Activated CD8-positive, alpha-beta memory T cell treated with anti-CD3 and anti-CD28 coated beads for 48 hours (primary cell): ENCODE data around the gene RAD23A.
"Not testable (repeated sequence)": the region's sequence is repeated elsewhere in the genome, so short reads cannot be mapped to it uniquely, and the experiment has no call there.

Source experiments
- DNase-seq, 3 experiments: peaks; one replicate each; pipeline ENCODE4 v3.0.0-alpha.2; 2020; ENCODE audit warnings: low read depth in 2 of 3, low spot score in 2 of 3

The RAD23A gene

DNA sequence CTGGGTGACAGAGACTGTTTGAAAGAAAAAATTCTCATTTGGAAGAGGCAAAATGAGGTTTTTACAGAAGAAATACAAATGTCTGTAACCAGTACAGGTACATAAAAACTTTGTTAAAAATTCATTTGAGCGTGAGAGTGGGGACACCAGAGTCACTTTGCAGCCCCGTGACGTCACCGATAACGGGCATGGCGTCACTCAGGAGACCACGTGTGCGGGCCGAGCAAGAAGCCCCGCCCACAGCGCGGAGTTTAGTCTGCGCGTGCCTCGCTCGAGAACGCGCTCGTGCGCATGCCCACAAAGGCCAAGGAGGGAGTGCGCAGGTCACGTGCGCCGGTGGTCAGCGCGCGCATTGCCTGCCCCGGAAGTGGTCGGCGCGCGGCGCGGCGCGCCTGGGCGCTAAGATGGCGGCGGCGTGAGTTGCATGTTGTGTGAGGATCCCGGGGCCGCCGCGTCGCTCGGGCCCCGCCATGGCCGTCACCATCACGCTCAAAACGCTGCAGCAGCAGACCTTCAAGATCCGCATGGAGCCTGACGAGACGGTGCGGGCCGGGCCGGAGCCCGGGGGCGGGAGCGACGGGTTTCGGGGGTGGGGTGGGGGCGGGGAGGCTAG lies at the start of gene RAD23A:
RAD23A (plus strand) TSS at position 384 of the 613 bp plus-strand sequence; CDS start at position 471, 87 bp downstream.
- peak; percentile 97 to 98 (median 98) for DNase-seq

DNA sequence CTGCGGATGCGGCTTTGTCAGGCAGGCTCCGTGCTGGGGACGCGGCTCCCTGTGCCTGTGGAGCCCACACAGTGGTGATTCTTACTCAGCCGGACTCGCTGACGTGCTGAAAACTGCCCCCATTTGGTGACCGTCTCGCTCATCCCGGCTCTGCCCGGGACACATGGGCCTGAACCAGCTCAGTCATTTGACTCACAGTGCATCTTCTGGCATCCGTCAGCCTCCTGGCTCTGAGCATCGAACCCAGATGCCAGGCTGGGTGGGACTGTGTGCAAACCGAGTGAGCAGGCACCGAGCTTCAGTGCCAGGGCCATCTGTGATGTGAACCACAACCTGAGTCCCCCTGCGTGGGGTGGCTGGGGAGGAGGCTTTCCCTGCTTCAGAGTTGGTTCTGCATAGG lies 49.2 kb upstream of the RAD23A start:
- no peak for DNase-seq

DNA sequence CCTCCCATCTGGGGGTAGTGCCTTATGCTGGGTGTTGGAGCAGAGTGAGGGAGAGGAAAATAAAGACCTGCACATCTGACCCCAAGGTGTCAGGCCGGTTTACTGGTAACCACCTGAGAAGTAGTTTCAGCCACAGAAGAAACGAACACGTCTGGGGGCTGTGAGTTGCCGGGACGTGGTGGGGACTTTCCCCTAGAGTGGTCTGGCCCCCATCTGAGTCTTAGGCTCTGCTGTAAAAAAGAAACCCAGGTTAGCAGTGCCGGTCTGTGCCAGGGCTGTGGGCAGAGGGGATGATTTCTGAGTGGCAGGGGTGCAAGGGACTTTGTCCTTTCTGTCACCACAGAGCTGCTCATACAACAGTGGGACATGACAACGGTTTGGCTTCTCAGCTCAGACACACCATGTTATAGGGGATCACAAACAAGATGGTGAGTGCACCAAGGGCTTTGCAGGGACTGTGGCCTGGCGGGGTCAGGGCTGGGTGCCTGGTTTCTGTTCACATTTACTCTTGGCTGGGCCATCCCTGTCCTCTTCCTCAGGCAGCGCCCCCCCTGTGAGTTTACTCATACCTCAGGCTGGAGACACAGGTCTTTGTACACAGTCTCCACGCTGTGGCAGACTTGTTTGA lies 45.7 kb upstream of the RAD23A start:
- no peak for DNase-seq

DNA sequence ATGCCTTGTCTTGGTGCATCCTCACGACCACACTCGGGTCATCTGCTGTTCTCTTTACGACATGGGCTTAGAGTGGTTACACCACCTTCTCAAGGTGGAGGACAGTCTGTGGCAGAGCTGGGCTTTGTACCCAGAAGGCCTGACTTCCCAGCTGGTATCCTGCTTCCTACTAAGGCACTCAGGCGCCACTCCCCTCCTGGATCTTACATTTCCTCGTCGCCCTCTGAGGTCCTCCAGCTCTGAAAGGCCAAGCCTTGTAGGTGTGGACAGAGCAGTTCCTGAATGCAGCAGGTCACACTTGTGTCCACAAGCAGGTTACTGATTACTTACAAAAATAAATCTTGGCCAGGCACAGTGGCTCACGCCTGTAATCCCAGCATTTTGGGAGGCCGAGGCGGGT lies 38.5 kb upstream of the RAD23A start:
- no peak for DNase-seq

DNA sequence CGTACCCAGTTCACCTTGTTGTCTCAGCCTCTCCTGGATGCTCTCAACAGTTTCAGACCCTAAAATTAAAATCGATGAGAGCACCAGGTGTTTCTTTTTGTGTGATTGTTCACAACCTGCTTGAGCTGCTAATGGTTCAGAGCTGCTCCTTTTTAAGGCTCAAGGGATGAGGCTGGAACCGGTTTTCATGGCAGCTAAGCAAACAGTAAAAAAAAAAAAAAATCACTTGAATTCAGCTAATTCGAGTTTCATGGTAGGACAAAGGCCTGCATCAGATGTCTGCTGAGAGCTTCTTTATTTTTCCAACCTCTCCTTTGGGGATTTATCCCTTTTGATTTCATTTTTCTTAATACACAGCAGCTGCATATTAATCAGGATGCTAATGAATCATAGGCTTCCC lies 33.1 kb upstream of the RAD23A start:
- no peak for DNase-seq

DNA sequence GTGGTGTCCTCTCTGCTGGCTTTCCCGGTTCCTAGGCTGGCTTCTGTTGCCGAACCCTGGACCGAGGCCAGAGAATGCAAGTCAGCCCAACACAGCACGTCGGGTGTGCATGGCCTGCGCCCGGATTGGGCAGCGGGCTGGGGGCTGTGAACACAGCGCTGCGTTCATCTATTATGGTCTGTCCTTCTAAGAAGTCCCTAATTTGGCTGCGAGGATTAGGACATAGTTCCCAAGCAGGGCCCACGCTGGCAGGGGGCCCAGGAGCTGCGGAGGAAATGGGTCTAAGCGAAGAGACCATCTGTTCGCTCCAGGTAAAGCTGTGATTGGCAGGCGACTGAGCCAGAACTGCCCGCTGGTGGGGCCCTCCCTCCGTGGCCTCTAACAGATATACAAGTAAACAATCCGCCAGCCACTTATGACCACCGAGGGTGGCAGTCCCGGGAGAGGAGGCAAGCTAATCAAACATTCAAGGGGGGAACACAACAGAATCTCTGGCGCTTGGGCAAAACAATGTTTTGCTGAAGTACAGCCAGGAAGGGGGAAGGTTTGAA lies 32.6 kb upstream of the RAD23A start:
- no peak for DNase-seq

DNA sequence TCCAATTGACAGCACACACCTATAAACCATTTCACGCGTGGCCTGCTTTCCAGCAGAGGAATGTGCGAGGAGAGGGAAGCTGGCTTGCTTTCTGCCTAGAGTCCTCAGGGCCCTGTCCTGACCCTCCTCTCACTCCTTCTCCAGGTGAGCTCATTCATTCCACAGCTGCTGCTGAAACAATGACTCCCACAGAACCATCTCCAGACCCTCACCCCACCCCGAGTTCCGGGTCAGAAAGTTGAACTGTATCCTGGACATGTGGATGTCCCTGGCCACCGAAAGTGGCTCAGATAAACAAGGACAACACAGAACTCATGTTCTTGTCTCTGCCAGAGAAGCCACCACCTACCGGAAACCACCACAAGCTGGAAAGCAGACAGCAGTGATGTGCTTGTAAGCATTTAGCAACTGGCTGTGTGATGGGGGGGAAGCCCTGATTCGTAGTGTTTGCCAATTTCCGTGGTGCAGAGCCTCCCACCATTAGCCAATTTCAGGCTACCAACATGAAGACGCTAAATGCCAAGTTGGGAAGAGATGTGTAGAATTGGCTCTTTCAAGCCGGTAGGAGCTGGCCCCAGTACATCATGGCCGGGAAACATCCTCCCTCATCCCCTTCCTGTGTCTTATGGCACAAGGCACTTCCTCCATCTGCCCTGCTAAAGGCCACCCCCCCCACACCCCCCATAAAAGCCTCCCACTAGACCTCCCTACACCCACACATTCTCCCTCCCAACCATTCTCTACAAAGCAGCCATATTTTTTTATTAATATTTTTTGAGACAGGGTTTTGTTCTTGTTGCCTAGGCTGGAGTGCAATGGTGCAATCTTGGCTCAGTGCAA lies 31.6 kb upstream of the RAD23A start:
- DNase-seq, result no peak

DNA sequence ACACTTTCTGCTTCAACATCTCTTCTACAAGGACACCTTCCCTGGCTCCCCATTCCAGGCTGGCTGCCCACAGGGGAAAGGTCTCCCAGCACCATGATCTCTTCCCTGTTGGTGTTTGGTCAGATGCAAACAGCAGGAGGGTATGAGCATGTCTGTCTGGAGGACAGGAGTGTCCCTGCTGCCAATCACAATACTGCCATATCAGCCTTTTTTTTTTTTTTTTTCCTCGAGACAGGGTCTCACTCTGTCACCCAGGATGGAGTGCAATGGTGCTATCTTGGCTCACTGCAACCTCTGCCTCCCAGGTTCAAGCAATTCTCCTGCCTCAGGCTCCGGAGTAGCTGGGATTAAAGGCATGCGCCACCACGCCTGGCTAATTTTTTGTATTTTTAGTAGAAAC lies 29.8 kb upstream of the RAD23A start:
- DNase-seq, result not testable (repeated sequence)

DNA sequence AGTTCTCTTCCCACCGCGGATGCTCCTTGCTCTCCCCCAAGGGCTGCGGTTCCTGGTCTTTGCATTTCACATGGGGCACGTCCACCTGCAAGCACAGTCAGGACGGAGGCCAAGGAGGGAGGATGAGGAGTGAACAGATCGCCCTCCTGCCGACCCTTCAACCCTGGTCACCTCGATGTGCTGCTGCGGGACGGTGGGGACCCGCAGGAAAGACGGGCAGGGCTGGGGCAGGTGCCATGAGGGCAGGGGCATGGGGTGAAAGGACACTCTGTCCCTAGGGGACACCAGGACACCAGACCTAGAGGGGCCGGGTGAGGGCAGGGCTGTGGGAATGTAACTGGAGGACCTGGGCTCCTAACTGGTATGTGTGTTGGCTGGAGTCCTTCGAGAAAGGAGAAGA lies 27.4 kb upstream of the RAD23A start:
- DNase-seq, result no peak

DNA sequence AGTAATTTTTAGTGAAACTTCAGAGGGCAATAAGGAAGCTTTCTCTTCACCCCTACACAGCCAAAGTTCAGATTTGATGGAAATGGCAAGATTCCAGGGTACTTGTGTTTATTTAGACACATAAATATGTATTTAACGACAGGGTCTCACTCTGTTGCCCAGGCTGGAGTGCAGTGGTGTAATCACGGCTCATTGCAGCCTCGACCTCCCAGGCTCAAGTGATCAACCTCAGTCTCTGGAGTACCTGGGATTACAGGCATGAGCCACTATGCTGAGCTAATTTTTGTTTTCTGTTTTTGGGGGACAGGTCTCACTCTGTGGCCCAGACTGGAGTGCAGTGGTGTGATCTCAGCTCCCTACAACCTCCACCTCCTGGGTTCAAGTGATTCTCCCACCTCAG lies 24.6 kb upstream of the RAD23A start:
- DNase-seq, result no peak

DNA sequence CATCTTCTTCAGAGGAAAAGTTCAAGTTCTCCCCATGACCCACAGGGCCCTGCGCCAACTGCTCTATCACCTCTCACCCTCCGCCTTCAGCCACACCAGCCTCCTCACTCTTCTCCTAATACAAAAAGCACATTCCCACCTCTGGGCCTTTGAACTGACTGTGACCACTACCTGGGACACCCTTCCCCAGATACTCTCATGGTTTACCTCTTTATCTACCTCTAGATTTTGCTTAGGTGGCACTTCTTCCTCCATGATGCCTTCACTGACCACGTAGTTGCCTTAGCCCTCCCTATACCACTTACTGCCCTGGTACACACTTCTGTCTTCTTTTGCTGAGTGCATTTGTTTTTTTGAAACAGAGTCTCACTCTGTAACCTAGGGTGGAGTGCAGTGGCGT lies 22.7 kb upstream of the RAD23A start:
- no peak for DNase-seq

DNA sequence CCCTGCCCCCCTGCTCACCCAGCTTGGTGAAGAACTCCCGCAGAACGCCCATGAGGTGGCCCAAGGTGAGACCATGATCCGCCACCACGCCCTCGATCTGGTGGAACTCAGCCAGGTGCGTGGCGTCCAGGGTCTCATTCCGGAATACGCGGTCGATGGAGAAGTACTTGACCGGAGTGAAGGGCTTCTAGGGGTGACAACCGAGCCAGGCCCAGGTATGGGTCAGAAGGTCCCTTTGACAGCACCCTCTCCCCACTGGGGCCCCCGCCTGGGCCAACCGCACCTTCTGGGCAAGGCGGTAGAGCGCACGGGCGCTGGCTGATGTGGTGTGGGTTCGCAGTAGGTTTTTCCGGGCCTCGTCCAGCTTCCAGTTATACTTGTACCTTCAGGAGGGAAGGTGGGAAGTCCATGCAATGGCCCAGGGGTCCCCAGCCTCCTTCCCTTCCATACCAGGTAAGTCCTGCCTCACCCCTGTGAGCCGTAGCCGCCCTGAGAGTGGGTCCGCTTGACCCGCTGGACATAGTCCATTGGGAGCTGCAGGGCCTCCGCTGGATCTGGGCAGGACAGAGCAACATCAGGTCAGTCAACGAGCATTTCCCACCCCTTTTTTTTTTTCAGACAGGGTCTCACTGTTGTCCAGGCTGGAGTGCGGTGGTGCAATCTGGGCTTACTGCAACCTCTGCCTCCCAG lies 20.9 kb upstream of the RAD23A start:
- DNase-seq, result no peak

DNA sequence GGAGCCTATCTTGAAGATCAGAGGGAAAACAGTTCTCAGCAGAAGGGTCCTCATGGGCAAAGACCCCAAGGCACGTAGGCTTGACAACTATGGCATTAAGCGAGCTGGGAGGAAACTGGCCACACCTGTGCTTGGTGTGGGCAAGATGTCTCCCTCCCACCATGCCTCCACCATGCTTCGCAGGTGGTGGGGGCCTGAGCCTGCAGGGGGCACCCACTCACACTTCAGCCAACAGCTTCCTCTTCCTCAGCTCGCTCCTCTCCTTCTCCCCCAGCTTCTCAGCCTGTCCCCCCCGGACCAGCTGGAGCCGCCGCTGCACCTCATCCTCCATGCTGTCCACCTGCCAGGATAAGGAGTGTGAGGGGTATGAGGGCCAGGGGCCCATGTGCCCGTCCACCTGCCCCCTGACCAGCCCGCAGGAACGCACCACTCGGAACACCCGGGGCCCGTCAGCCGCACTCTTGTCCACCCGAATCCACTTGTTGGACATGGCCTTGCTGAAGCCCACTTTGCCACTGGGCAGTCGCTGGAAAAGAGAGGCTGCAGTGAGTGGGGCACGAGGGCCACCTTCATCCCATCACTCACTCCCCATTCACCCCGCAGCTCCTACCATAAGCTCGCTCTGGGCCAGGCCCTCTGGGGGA lies 15.5 kb upstream of the RAD23A start:
- no peak for DNase-seq

DNA sequence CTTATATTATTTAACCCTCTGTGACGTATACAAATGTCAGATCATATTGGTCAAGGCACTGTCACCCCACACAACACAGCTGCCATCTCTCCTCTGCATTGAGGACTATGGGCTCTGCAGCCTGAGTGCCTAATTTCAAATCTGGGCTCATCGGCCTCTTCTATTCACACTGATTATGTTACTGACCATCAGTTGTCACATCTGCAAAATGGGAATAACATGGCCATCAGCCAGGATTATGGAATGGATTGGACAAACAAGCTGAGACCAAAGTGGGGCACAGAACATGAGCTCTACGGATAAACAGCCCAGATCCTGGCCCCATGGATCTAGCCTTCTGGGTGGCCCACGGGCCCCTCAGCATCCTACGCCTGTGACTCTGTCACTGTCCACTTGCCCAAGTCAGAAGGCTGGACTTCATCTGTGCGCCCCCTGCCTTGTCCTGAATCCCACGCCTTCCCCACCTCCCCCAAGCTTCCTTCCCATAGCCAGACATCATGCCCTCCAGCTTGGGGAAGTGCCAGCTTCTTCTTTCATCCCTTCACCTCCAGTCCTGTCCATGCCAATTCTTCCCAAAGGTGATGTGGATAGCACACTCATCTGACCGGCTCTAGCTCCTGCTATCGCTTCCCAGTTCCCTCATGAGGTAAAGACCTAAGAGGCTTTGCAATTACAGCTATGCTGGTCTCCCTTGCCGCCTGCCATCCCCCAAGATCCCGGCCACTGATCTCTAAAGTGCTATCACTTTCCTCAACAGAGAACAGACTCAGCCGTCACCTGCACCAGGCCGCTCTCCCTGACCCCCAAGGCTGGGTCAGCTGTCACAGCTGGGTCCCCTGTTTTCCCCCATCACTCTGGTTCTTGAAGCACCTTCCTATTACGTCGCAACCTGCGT lies 13.0 kb upstream of the RAD23A start:
- no peak for DNase-seq

DNA sequence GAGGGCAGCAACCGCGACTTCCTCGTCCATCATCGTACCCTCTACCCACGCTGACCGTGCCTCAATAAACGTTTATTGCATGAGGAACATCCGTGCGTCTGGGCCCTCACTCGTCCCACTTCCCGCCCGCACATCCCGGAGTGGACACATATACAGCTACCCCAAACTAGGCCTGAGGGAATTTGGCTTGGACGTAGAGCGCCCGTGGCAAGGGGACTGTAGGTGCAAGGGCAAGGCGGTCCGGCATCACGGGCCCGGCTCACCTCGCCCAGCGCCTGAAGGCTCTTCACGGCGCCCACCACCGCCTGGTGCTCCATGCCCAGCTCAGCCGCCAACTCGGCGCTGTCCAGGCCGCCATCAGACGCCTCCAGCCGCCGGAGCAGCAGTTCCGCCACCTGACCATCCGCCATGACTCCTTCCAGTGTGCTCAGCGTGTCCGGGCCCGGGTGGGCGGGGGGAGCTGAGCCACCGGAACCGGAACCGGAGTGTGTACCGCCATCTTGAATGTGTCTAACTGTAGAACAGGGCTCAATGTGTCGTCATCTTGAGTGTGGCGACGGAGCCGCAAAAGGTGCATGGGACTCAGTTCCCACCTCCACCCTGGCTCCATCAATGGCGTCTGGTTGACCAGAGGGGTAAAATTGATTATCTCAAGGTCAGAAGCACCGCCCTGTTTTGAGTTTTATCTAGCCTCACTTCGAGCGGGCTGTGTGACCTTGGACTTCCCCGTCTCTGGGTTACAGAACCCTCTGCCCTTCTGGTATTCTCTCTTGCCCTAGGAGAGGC lies 12.2 kb upstream of the RAD23A start, which contains the start of gene FARSA:
FARSA (minus strand) TSS at position 425 of the 786 bp plus-strand sequence; CDS start at position 410, 15 bp downstream.
- peak; percentile 67 to 79 (median 68) for DNase-seq

DNA sequence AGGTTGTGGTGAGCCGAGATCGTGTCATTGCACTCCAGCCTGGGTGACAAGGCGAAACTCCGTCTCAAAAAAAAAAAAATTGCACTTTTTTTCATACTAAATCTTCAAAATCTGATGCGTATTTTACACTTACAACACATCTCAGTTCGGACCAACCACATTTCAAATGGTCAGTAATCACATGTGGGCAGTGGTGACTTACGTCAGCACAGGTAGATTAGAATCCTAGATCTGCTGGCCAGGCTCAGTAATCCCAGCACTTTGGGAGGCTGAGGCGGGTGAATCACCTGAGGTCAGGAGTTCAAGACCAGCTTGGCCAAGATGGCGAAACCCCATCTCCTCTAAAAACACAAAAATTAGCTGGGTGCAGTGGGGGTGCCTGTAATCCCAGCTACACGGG lies 10.6 kb upstream of the RAD23A start:
- DNase-seq, result no peak

DNA sequence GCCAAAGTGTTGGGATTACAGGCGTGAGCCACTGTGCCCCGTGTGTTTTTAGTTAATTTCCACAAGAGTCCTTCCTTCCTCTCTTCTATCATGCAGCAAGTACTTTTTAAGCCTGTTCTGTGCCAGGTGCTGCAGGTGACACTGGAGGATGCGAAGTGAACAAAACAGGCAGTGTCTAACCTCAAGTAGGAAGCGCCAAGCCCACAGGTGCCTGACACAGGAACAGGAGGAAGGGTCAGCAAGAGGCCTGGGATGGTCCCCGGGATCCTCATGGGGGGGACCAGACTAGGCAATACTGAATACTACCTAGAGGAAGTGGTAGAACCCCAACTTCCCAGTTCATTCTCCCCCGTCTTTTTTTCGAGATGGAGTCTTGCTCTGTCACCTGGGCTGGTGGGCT lies 9.1 kb upstream of the RAD23A start:
- DNase-seq, result no peak

DNA sequence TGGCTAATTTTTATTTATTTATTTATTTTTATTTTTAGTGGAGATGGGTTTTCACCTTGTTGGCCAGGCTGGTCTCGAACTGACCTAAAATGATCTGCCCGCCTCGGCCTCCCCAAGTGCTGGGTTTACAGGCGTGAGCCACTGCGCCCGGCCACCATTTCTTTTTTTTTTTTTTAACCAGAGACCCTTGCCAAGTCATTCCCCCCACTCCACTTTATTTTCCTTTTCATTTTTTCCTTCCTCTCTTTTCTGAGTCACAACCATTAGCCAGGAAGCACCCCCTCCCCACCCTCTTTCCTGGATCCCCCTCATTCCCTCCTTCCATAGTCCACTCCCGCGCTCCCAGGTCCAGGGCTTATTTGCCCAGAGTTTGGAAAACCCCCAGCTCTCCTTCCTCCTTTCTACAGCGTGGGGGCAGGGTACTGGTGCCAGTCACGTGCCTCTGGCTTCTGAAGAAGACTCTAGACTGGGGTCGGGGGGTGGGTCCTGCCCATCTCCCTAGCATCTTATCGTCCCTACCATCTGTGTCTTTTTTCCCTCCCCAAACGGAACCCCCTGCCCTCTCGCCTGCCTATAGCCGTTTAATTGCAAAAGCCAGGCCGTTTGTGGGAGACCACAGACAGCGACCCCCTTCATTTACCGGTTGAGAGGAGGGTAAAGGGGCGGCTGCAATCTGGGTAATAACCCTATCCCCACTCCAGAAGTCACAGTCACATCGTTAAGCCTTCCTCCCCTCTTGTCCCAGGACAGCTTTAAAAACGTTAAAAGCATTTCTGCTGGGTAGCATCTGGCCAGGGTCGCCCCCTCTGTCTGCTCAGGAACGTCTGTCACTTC lies 8.4 kb upstream of the RAD23A start:
- DNase-seq, result no peak
